ENCODE measurements around the gene DRD2.

- TF ChIP-seq CTCF (conservative IDR thresholded peaks at IDR 0.05) = no peak
- TF ChIP-seq ZFX (IDR thresholded peaks at IDR 0.05) = no peak
Measured at GRCh38 chr11:113392236-113392921, 82.8 kb downstream of the DRD2 start.
